Activated T-helper 17 cell treated with anti-CD3 and anti-CD28 coated beads, Interleukin-2, amount 50 U/mL, for 72 hours (primary cell): ENCODE measurements around the gene EZR. TPM values are rescaled to one million over a fixed set of nuclear protein-coding genes. Genes with fewer than 3 reads are reported as not detected.
"Not testable (repeated sequence)": the region's sequence is repeated elsewhere in the genome, so short reads cannot be mapped to it uniquely, and the experiment has no call there.

Source experiments
- ATAC-seq: fragments of 150-1000 bp; cut with Tn5 transposase; replicated peaks from 2 replicates; pipeline ENCODE4 v1.10.0; 2021; ENCODE audit warnings: mild to moderate bottlenecking, moderate library complexity
- H3K27ac Mint-ChIP-seq: one replicate; pipeline ENCODE4 v1.8.0; 2022; ENCODE audit warnings: mixed read lengths
- H3K27me3 Mint-ChIP-seq: one replicate; pipeline ENCODE4 v1.8.0; 2022; ENCODE audit warnings: mixed read lengths
- H3K36me3 Mint-ChIP-seq: one replicate; pipeline ENCODE4 v1.8.0; 2022; ENCODE audit warnings: low read depth, mild to moderate bottlenecking, mixed read lengths
- H3K4me1 Mint-ChIP-seq: one replicate; pipeline ENCODE4 v1.8.0; 2022; ENCODE audit warnings: mixed read lengths
- H3K4me3 Mint-ChIP-seq: one replicate; pipeline ENCODE4 v1.8.0; 2022; ENCODE audit warnings: mild to moderate bottlenecking, mixed read lengths
- H3K9me3 Mint-ChIP-seq: one replicate; pipeline ENCODE4 v1.8.0; 2022; ENCODE audit warnings: mixed read lengths
- total RNA-seq, 2 donors: library from RNA; stranded (reverse); gene quantifications; one replicate each; pipeline ENCODE4 v1.2.3, GENCODE V29; 2022

Gene EZR
- total RNA-seq, 2 donors from 2014 or later, result 159 to 212 TPM

DNA sequence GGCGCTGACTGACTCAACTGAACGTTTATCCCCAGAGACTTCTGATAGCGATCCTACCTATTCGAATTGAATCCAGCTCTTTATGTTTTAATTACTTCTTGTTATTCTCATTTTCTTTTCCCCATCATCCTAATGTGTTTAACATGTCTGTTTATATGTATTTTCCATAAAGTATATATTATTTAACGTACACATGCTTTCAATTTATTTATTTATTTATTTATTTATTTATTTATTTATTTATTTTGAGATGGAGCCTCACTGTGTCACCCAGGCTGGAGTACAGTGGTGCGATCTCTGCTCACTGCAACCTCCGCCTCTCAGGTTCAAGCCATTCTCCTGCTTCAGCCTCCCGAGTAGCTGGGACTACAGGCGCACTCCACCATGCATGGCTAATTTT, 13.6 kb upstream of the EZR start:
- not testable (repeated sequence) for H3K4me3 Mint-ChIP-seq, H3K27me3 Mint-ChIP-seq, H3K4me1 Mint-ChIP-seq, ATAC-seq, H3K27ac Mint-ChIP-seq, H3K9me3 Mint-ChIP-seq, H3K36me3 Mint-ChIP-seq

- H3K4me1 Mint-ChIP-seq, result peaks cover 4% of the 10 kb centered on the region
- H3K36me3 Mint-ChIP-seq, result no peaks in the 10 kb centered on the region
- H3K4me3 Mint-ChIP-seq, result no peak overlapping the region
- no peaks in the 10 kb centered on the region for H3K9me3 Mint-ChIP-seq
- no peak overlapping the region for H3K27ac Mint-ChIP-seq
- no peaks in the 10 kb centered on the region for H3K27me3 Mint-ChIP-seq
- ATAC-seq, result no peak
Measured at GRCh38 chr6:158832026-158832425, 12.9 kb upstream of the EZR start.

GRCh38 chr6:158831571-158831970, 12.4 kb upstream of the EZR start:
- H3K4me3 Mint-ChIP-seq, result no peak overlapping the region
- H3K4me1 Mint-ChIP-seq, result peaks cover 5% of the 10 kb centered on the region
- H3K27me3 Mint-ChIP-seq, result no peaks in the 10 kb centered on the region
- H3K9me3 Mint-ChIP-seq, result no peaks in the 10 kb centered on the region
- no peaks in the 10 kb centered on the region for H3K36me3 Mint-ChIP-seq
- no peak for ATAC-seq
- no peak overlapping the region for H3K27ac Mint-ChIP-seq

- H3K4me3 Mint-ChIP-seq, result no peak overlapping the region
- no peaks in the 10 kb centered on the region for H3K27me3 Mint-ChIP-seq
- no peaks in the 10 kb centered on the region for H3K36me3 Mint-ChIP-seq
- H3K27ac Mint-ChIP-seq, result no peak overlapping the region
- H3K9me3 Mint-ChIP-seq, result no peaks in the 10 kb centered on the region
- H3K4me1 Mint-ChIP-seq, result peaks cover 5% of the 10 kb centered on the region
- ATAC-seq, result no peak
Measured at GRCh38 chr6:158830736-158831135, 11.6 kb upstream of the EZR start.

DNA sequence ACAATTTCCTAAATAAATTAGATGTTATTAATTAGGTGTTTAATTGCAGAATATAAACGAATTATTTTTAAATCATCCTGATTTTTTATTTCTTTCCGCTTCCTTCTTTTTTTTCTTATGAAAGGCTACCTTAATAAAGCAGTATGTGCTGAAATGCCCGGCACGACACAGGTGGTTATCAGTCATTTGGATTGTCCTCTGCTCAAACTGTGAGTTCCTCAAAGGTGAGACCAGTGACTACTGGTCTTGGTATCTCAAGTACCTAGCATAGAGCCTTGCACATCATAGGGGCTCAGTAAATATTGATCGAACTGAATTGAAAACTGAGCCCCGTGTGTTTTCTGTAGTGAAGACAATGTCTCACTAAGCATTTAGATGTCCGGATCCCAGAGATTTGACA, 9.6 kb upstream of the EZR start:
- ATAC-seq, result no peak
- H3K4me1 Mint-ChIP-seq, result peaks cover 5% of the 10 kb centered on the region
- H3K27ac Mint-ChIP-seq, result no peak overlapping the region
- no peaks in the 10 kb centered on the region for H3K9me3 Mint-ChIP-seq
- H3K36me3 Mint-ChIP-seq, result no peaks in the 10 kb centered on the region
- no peak overlapping the region for H3K4me3 Mint-ChIP-seq
- H3K27me3 Mint-ChIP-seq, result no peaks in the 10 kb centered on the region

DNA sequence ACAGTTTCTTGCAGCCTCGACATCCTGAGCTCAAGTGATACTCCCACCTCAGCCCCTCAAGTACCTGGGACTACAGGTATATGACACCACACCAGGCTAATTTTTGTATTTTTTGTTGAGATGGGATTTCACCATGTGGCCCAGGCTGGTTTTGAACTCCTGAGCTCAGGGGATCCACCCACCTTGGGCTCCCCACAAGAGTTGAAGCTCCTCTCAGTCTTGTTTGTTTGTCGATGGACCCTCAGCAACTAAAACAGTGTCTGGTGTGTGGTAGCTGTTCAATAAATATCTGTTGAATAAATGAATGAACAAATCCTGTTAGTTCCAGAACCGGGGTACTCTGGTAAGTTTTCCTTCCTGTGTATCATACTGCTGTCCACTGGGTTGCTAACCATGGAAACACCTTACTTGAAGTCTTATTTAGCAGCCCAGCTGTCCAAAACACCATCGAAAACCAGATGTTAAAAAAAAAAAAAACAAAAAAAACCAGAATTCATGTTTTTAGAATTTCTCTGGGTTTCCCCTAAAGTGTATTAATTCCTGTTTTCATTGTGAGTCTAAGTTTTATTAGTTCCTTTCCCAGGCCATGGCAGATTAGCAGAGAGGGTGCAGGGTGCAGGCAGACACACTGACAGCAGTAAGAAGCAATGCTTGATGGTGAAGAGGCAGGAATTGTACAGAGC, 7.8 kb upstream of the EZR start:
- Mint-ChIP-seq H3K36me3 (no peaks in the 10 kb centered on the region), H3K4me1 (peaks cover 5% of the 10 kb centered on the region), H3K4me3 (no peak overlapping the region), H3K9me3 (no peaks in the 10 kb centered on the region), H3K27me3 (no peaks in the 10 kb centered on the region), H3K27ac (peak overlapping the region; percentile 40)
- ATAC-seq, result no peak

GRCh38 chr6:158825951-158826306, 6.8 kb upstream of the EZR start:
- Mint-ChIP-seq H3K4me1 (peaks cover 10% of the 10 kb centered on the region), H3K27ac (no peak overlapping the region), H3K9me3 (no peaks in the 10 kb centered on the region), H3K4me3 (no peak overlapping the region), H3K27me3 (no peaks in the 10 kb centered on the region), H3K36me3 (no peaks in the 10 kb centered on the region)
- no peak for ATAC-seq

GRCh38 chr6:158825038-158825950, 6.1 kb upstream of the EZR start:
- ATAC-seq, result no peak
- peaks cover 10% of the 10 kb centered on the region for H3K4me1 Mint-ChIP-seq
- no peaks in the 10 kb centered on the region for H3K9me3 Mint-ChIP-seq
- no peaks in the 10 kb centered on the region for H3K36me3 Mint-ChIP-seq
- no peak overlapping the region for H3K27ac Mint-ChIP-seq
- H3K4me3 Mint-ChIP-seq, result no peak overlapping the region
- H3K27me3 Mint-ChIP-seq, result no peaks in the 10 kb centered on the region

DNA sequence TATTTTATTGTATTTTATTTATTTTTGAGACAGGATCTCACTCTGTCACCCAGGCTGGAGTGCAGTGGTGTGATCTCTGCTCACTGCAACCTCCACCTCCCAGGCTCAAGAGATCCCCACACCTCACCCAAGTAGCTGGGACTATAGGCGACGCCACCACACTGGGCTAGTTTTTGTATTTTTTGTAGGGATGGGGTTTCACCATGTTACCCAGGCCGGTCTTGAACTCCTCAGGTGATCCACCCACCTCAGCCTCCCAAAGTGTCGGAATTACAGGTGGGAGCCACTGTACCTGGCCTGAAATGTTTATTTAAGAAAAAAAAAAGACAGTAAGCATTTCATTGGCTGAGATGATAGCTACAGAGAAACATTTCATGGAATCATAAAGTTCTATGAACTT, 4.4 kb upstream of the EZR start:
- H3K27me3 Mint-ChIP-seq, H3K27ac Mint-ChIP-seq, ATAC-seq, H3K36me3 Mint-ChIP-seq, H3K4me3 Mint-ChIP-seq, H3K9me3 Mint-ChIP-seq: not testable (repeated sequence)
- H3K4me1 Mint-ChIP-seq, result peaks cover 14% of the 10 kb centered on the region

DNA sequence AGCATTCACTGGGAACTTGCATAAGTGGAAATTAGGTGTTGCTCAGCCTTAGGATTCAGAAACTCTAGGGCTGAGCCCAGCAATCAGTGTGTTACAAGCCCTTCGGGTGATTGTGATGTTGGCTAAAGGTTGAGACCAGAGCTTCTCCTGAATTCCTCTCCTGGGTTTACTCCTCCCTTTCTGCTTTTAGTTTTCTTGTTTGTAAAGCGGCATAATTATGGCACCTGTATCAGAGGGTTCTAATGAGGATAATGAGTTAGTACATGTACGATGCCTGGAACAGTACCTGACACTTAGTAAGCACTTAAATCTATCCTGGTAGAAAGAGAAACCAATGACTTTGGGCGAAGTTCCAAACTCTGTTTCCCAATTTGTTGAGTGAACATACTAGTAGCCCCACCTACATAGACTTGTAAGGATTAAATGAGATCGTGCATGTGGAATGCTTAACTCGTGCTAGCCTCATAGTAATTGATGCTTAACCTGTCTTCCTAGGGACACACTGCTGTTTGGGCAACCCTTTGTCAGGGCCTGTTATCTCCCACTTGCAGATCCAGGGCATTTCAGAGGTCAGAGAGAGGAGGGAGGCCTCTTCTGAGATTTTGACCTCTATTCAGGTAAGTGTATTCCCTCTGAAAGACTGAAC, 932 bp upstream of the EZR start:
- peak overlapping the region; percentile 89 for H3K4me3 Mint-ChIP-seq
- peaks cover 3% of the 10 kb centered on the region for H3K9me3 Mint-ChIP-seq
- H3K36me3 Mint-ChIP-seq, result peaks cover 31% of the 10 kb centered on the region
- no peak for ATAC-seq
- peak overlapping the region; percentile 77 for H3K27ac Mint-ChIP-seq
- H3K4me1 Mint-ChIP-seq, result peaks cover 23% of the 10 kb centered on the region
- no peaks in the 10 kb centered on the region for H3K27me3 Mint-ChIP-seq

GRCh38 chr6:158818581-158819212, 471 bp downstream of the EZR start:
- ATAC-seq, result peak; percentile 48
- Mint-ChIP-seq H3K4me1 (peaks cover 37% of the 10 kb centered on the region), H3K27me3 (no peaks in the 10 kb centered on the region), H3K36me3 (peaks cover 45% of the 10 kb centered on the region), H3K9me3 (peaks cover 3% of the 10 kb centered on the region), H3K27ac (peak overlapping the region; percentile 96), H3K4me3 (peak overlapping the region; percentile 89)

GRCh38 chr6:158817728-158818580, 1.2 kb downstream of the EZR start:
- peaks cover 42% of the 10 kb centered on the region for H3K4me1 Mint-ChIP-seq
- ATAC-seq, result peak; percentile 69
- peak overlapping the region; percentile 96 for H3K27ac Mint-ChIP-seq
- H3K9me3 Mint-ChIP-seq, result peaks cover 3% of the 10 kb centered on the region
- no peaks in the 10 kb centered on the region for H3K27me3 Mint-ChIP-seq
- H3K4me3 Mint-ChIP-seq, result peak overlapping the region; percentile 89
- peaks cover 52% of the 10 kb centered on the region for H3K36me3 Mint-ChIP-seq

- Mint-ChIP-seq H3K9me3 (peaks cover 3% of the 10 kb centered on the region), H3K36me3 (peaks cover 61% of the 10 kb centered on the region), H3K27me3 (no peaks in the 10 kb centered on the region), H3K4me3 (peak overlapping the region; percentile 89), H3K27ac (peak overlapping the region; percentile 96), H3K4me1 (peaks cover 48% of the 10 kb centered on the region)
- no peak for ATAC-seq
Measured at GRCh38 chr6:158816803-158817727, 2.1 kb downstream of the EZR start.
